Type B pancreatic cell (in vitro differentiated cells): ENCODE data around the gene SERPINA4. TPM values are rescaled to one million over a fixed set of nuclear protein-coding genes. Genes with fewer than 3 reads are reported as not detected.

ENCODE experiments used
- DNase-seq: peaks from one replicate; pipeline ENCODE4 v3.0.0; 2021; ENCODE audit warnings: mixed read lengths; ENCODE audit not compliant: unreplicated experiment; ENCODE audit errors: extremely low spot score
- H3K27ac Mint-ChIP-seq: 2 replicates; pipeline ENCODE4 v1.8.0; 2021; ENCODE audit warnings: mild to moderate bottlenecking, mixed read lengths
- H3K27me3 Mint-ChIP-seq: 2 replicates; pipeline ENCODE4 v1.8.0; 2021; ENCODE audit warnings: mixed read lengths
- H3K36me3 Mint-ChIP-seq: 2 replicates; pipeline ENCODE4 v1.8.0; 2021; ENCODE audit warnings: mixed read lengths
- H3K4me1 Mint-ChIP-seq: one replicate; pipeline ENCODE4 v1.8.0; 2021; ENCODE audit warnings: mixed read lengths; ENCODE audit not compliant: unreplicated experiment
- H3K4me3 Mint-ChIP-seq: 2 replicates; pipeline ENCODE4 v1.8.0; 2021; ENCODE audit warnings: mild to moderate bottlenecking, mixed read lengths
- H3K9me3 Mint-ChIP-seq: 2 replicates; pipeline ENCODE4 v1.8.0; 2021; ENCODE audit warnings: mixed read lengths
- CTCF ChIP-seq: fragments of 200-600 bp; sonication (generic); conservative IDR thresholded peaks from 2 replicates; pipeline ENCODE4 v1.5.0; 2021; ENCODE audit warnings: antibody characterized with exemption, mild to moderate bottlenecking
- total RNA-seq: library from RNA; stranded (reverse); gene quantifications from 2 replicates; pipeline ENCODE4 v1.2.1, GENCODE V29; 2021; ENCODE audit warnings: low replicate concordance

The SERPINA4 gene
- total RNA-seq, 1 donor from 2014 or later = 1.4 TPM

- no peak for TF ChIP-seq CTCF
- H3K27me3 Mint-ChIP-seq = no peaks in the 10 kb centered on the region
- no peaks in the 10 kb centered on the region for H3K4me1 Mint-ChIP-seq
- H3K36me3 Mint-ChIP-seq = no peaks in the 10 kb centered on the region
- no peak for DNase-seq
- H3K9me3 Mint-ChIP-seq = peaks cover 10% of the 10 kb centered on the region
- no peak overlapping the region for H3K4me3 Mint-ChIP-seq
- no peak overlapping the region for H3K27ac Mint-ChIP-seq
Observed at GRCh38 chr14:94588311-94588710, 27.1 kb downstream of the SERPINA4 start.

GRCh38 chr14:94591073-94591472 is 29.8 kb downstream of the SERPINA4 start:
- Mint-ChIP-seq H3K9me3 (peaks cover 10% of the 10 kb centered on the region), H3K36me3 (no peaks in the 10 kb centered on the region), H3K27ac (no peak overlapping the region), H3K4me3 (no peak overlapping the region), H3K4me1 (peaks cover 16% of the 10 kb centered on the region), H3K27me3 (no peaks in the 10 kb centered on the region)
- DNase-seq = no peak
- no peak for TF ChIP-seq CTCF

GRCh38 chr14:94591871-94592270 is 30.6 kb downstream of the SERPINA4 start:
- DNase-seq = no peak
- H3K27me3 Mint-ChIP-seq = no peaks in the 10 kb centered on the region
- no peak for TF ChIP-seq CTCF
- H3K4me1 Mint-ChIP-seq = peaks cover 17% of the 10 kb centered on the region
- no peaks in the 10 kb centered on the region for H3K36me3 Mint-ChIP-seq
- peaks cover 10% of the 10 kb centered on the region for H3K9me3 Mint-ChIP-seq
- no peak overlapping the region for H3K27ac Mint-ChIP-seq
- no peak overlapping the region for H3K4me3 Mint-ChIP-seq

GRCh38 chr14:94592457-94592856 is 31.2 kb downstream of the SERPINA4 start:
- H3K27ac Mint-ChIP-seq = no peak overlapping the region
- DNase-seq = no peak
- H3K27me3 Mint-ChIP-seq = no peaks in the 10 kb centered on the region
- H3K9me3 Mint-ChIP-seq = peaks cover 10% of the 10 kb centered on the region
- no peak for TF ChIP-seq CTCF
- H3K36me3 Mint-ChIP-seq = no peaks in the 10 kb centered on the region
- H3K4me1 Mint-ChIP-seq = peaks cover 17% of the 10 kb centered on the region
- H3K4me3 Mint-ChIP-seq = no peak overlapping the region

- TF ChIP-seq CTCF = no peak
- H3K27ac Mint-ChIP-seq = no peak overlapping the region
- no peaks in the 10 kb centered on the region for H3K27me3 Mint-ChIP-seq
- no peaks in the 10 kb centered on the region for H3K36me3 Mint-ChIP-seq
- no peak for DNase-seq
- H3K9me3 Mint-ChIP-seq = peaks cover 10% of the 10 kb centered on the region
- H3K4me1 Mint-ChIP-seq = peaks cover 22% of the 10 kb centered on the region
- no peak overlapping the region for H3K4me3 Mint-ChIP-seq
Observed at GRCh38 chr14:94593376-94593748, 32.1 kb downstream of the SERPINA4 start.
